ENCODE measurements around the gene CYB561A3.

The CYB561A3 gene

GRCh38 chr11:61325649-61326414, 35.9 kb downstream of the CYB561A3 start:
- DNase-seq = no peak

GRCh38 chr11:61315260-61315659, 46.4 kb downstream of the CYB561A3 start:
- no peak for DNase-seq

GRCh38 chr11:61310749-61311148, 50.9 kb downstream of the CYB561A3 start:
- no peak for DNase-seq

- DNase-seq = no peak
Measured at GRCh38 chr11:61309739-61310138, 51.9 kb downstream of the CYB561A3 start.

GRCh38 chr11:61309141-61309540, 52.5 kb downstream of the CYB561A3 start:
- DNase-seq = no peak

- no peak for DNase-seq
Measured at GRCh38 chr11:61307354-61307753, 54.3 kb downstream of the CYB561A3 start.

- no peak for DNase-seq
Measured at GRCh38 chr11:61306221-61306620, 55.5 kb downstream of the CYB561A3 start.

- DNase-seq = no peak
Measured at GRCh38 chr11:61305417-61305816, 56.3 kb downstream of the CYB561A3 start.

- no peak for DNase-seq
Measured at GRCh38 chr11:61303725-61304124, 58.0 kb downstream of the CYB561A3 start.

GRCh38 chr11:61302550-61302949, 59.1 kb downstream of the CYB561A3 start:
- no peak for DNase-seq
